G401.6 (cell line): Measurements from ENCODE around the gene MMP10.

Experiments
- FAIRE-seq: peaks from 2 replicates; lab custom pipeline; 2012; peaks lifted over from hg19 to GRCh38; lab: Jason Lieb, UNC

The MMP10 gene

DNA sequence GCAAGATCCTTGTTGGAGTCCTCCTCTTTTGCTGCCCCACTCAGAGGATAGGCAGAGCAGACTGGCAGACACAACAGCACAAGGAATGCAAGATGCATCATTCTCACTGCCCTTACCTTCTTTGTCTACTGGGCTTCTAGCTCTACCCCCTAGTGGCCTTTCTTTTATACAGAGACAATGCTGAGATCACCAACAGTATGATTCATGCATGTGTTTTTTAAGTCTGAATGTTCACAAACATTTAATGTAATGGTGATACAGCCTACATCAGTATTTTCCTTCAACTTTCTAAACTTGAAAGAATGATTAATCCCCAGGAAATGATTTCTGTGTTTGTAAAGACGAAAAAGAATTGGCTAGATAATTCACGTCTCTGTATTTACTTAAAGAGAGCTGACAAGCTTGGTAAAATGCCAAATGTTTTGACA lies at the start of gene MMP10:
TSS of gene MMP10 (minus strand) at position 138 of the 428 bp plus-strand sequence. CDS start at position 101, 37 bp downstream.
- FAIRE-seq = peak; percentile 96

DNA sequence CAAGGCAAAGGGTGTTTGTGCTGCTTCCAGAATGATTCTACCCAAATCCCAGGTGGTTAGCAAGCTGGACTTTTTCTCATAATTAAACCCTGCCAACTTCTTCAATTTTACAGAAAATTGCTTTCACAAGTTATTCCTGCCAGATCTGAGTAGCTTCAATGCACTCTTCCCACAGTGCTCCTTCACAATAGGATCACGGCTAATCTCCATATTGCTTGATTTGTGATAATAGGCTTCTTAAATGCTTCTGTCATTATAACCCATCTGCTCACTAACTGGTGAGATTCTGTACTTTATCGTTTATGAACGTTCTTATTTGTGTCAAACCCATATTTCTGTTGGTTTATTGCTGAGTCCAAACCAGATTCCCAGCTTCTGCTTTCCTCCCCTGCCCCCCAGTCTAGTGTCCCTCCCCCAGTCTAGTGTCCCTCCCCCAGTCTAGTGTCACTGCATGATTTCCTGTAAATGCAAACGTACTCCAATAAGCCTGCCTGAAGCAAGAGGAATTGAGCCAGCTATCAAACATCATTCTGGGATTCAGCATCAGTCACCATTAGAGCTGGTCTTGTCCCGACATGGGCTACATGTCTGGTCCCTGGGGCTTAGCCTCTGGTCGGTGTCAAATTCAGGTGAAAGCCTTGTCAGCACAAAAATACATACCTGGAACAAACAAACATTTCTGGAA lies 49.0 kb upstream of the MMP10 start:
- no peak for FAIRE-seq

DNA sequence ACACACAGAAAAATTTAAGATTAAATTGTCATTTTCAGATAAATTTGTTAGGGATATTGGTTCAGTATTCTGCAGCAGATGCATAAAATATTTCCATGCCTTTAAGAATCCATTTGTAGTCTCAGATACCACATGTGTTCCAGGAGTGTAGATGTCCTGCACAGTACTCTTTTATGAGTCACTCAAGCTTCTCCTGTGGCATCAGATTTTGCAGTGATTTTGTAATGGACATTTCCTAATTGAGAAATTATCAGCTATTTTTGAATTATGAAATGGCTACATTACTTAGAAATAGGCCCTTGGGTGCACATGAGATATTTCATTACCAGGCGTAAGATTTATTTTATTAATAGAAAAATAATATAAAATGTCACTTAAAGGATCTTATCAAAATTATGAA lies 44.1 kb upstream of the MMP10 start:
- FAIRE-seq = no peak

DNA sequence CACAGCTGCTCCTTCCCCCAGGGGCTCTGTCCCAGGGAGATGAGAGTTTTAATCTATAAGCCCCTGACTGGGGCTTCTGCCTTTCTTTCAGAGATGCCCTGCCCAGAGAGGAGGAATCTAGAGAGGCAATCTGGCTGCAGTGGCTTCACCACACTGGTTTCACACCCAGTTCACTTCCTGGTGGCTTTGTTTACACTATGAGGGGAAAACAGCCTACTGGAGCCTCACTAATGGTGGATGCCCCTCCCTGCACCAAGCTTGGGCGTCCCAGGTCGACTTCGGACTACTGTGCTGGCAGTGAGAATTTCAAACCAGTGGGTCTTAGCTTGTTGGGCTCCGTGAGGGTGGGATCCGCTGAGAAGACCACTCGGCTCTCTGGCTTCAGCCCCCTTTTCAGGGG lies 39.1 kb upstream of the MMP10 start:
- no peak for FAIRE-seq

DNA sequence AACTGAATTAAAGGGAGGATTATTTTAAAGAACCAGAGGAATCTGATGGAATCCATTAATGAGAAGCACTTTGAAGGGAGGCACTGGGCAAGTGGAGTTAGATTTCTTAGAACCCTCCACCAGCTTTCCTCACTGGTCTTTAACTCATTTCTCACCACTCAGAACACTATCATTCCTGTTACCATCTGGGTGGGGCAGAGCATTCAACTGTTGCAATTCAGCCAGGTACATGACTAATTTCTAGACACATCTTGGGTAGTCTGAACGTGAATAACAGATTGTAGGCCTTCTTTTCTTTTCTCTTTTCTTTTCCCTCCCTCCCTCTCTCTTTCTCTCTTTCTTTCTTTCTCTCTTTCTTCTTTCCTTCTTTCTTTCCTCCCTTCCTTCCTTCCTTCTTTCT lies 33.1 kb upstream of the MMP10 start:
- no peak for FAIRE-seq

DNA sequence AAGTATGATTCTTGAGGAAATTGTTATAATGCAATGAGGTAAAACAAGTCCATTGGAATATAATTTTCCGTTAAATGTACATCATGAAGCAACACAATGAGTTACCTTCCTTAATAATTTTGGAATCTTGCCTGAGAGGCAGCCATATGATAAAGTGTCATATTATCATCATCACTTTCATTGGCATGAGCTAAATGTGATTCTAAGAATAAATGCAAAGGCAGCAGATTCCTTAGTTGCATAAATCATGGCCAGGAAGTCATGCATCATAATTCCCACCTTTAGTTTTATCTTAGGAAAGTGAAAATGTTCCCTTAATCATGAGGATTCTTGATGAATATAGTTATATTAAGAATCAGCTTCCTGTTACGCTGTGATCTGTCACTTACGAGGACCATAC lies 31.8 kb upstream of the MMP10 start:
- no peak for FAIRE-seq

DNA sequence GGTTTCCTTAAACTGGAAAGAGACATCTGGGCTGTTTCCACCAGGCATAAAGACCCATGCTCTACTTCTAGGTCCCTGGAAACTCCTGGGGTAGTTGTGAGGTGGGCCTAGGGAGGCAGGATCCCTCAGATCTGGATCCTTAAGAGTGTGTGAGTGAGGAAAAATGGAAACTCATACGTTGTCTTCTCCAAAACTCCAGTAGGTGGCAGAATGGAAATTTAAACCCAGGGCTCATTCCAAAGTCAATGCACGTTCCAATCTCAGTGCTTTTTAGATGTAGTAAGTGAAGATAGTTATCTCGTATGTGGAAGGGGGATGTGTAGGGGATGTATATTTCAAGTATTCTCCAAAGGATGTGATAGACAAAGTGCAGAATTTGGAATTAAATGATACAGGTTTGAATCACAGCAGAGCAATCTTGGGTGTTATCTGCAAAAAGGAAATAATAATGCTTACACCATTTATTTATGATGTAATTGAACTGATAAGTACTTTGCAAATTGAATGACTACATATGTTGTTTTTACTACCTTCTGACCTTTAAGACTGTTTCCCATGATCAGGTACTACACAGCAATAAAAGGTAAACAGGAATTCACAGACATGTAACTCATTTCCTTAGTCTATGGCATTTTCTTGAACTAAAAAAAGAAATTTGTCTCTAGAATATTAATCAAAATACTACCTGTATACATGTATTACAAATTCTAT lies 30.7 kb upstream of the MMP10 start:
- FAIRE-seq = peak; percentile 82

DNA sequence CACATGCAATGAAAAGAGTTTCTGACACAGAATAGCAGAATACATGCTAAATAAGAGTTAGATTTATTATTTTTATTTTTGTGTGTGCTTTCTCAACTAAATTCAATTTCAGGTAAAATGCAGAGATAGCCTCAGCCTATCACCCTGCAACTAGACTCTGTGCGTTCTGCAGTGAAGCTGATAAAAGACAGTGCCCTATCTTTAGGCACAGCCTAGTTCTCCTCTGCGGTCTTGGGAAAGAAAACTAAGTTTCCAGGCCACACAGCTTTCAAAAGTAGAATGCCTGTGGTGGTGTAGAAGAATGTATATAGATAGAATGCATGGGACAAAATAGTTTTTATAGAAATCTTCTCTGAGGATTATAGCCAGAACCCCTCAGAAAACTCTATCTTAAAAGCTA lies 29.5 kb upstream of the MMP10 start:
- FAIRE-seq = no peak

DNA sequence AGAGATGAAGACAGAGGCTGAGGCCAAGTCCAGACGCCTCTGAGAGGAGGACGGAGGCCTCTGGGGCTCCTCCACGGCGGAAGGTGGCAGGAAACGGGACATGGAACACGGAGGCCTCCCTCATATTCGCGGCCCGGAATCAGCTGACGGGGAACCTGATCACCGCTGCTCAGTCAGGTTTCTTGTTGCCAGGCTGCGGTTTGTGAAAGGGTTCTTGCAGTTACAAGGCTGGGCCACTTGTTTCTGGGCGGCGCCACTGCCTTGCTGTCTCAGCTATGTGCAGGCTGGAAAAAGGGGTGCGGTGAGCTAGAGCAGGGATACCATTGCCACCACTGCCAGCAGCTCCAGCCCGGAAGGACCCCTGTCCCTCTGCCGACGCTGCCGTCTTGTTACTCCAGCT lies 27.5 kb upstream of the MMP10 start:
- no peak for FAIRE-seq

DNA sequence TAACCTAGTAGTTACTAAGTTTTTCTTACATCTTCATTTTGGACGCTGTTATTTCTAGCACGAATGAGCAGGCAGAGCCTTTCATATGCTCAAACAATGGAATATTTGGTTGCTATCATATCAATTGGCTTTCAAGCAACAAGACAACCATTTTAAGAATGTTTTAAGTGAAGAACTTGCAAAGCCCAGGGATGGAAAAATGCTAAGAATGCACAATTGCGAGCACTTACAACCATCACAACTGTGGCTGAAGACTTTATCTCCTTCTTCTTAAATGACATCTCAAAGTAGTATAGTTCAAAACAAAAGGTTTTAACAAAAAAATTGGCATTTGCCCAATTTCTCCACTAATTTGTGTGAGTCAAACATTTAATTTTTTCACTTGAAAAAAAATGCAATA lies 25.9 kb upstream of the MMP10 start:
- FAIRE-seq = no peak

DNA sequence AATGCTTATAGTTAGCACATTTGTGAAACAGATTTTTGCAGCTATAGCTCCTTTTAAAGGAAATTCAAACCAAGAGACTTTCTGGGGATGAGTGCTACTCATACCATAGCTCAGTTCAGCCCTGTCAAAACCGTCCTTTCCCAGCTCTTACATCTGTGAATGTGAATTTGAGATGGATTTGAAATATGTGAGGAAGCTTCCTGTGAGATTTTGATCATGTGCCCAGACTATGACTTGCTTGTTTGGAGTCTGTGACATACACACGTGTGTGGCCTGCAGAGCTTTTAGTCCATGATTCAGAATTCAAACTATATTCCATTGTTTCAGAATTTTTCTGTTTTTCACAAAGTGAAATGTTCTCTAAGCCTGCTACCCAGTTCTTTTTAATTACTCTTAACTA lies 21.9 kb upstream of the MMP10 start:
- no peak for FAIRE-seq

DNA sequence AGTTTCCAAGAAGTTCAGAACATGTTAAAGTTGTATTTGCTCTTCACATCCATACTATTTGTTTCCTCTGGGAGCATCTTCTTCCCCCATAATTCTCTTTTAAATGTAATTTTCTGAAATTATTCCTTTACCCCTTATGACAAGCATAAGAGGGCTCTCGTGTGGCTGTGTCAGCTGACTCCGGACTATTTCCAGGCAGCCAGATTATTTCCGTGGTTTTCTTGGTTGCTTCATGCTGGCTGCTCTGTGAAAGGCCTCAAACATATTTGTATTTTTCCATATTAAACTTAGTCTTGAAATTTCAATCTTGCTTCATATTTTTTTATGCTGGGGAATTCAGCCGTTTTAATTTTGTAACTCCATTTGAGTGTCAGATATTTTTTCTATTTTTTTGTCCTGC lies 20.3 kb upstream of the MMP10 start:
- no peak for FAIRE-seq

DNA sequence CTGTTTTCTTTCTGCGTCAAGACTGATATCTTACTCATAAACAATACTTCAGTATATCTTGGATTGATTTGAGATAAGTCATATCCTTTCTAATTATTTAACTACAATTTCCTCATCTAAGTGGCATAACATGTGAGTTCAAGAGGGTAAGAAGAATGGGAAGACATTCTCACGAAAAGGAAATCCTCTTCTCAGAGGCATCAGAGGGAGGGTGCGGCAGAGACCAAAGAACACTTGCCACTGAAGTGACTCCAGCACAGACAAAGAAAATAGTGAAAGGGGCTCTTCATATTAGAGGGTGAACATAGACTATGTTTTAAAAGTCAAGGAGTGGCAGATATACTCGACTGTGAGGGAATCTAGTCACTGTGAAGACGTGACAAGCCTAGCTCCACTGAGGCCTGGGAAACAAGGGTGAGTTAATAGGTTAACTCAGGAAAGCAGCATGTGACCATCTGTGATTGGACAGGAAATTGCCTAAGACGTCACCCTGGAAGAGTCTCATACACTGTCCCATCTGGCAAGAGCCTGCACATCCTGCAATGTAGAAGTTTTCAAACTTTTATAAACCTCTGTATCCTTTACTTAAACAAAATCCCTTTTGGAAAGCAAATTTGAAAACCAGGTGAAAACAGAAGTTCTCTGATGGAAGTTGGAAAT lies 19.4 kb upstream of the MMP10 start:
- FAIRE-seq = no peak

DNA sequence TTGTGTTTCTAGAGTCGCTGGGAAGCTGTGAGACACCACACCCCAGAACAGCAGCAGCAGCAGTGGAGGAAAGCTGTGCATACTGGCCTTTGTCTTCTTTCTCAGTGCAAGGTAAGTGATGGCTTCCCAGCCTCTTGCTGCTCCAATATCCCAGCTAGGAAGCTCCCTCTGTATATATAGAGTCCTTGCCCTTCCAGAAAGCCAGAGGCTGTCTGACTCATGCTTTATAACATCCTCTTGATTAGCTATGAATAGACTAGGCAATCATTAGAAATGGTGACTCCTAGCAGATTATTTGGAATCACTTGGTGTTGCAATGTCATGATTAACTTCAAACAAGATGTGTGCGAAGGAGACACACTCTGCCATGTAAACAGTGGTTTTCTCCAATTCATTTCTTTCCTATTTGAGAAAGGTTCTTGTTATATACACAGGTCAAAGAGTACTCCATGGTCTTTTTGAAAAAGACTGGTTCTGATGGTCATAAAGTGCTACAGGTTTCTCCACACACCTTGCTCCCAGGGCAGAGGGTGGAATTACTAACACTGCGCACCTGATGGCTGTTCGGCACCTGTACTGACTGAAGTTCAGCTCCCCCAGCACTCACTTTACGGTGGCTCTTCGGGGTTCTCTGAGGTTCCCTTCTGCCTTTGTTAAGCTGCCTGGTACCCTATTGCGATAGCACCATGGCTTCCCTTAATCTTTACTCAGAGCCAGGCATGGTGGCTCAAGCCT lies 17.8 kb upstream of the MMP10 start, which contains the start of gene MMP1:
TSS of gene MMP1 (minus strand) at position 149 of the 735 bp plus-strand sequence. CDS start at position 81, 68 bp downstream.
- no peak for FAIRE-seq

DNA sequence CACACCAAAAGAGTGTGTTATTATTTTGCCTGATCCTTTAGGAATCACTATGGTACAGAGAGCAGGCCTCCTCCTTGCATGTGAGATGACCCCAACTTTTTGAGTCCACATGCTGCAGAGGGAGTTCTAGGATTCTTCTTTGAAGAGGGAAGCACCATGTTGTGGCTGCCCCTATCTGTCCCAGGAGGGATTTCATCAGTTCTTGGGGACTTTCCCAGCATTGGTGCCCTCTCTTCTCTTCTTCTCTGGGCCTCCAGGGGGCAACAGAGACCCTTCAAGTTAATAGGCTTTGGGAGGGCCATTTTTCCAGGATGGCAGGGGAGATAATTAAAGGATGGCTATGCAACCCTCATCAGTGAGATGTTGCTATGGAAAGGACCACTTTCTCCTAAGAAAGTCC lies 14.0 kb upstream of the MMP10 start:
- no peak for FAIRE-seq

DNA sequence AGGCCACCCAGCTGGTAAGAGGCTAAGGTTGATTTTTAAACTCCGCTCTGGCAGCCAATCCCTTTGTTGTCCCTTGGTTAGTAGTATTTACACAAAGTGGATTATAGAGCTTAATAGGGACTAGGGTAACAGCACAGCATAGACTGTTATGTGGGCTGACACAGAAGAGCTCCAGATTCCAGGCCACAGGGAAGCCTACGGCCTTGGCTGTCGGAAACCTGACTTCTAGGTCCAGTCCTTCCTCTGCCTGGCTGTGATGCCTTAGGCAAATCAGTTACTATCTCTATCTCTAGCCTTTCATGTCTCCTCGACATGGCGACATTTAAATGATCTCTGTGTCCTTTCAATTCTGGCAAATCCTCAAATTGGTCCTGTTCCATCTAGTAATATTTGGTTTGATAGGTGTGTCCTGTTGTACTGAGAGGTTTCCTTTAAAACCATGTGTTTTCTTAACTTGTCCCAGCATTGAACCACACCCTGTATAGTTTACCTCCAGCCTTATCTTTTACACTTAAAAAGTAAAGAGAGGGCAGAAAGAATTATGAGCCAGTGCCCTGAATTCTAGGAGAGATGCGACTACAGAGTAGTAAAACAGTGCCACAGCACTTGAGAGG lies 13.4 kb upstream of the MMP10 start:
- FAIRE-seq = no peak

DNA sequence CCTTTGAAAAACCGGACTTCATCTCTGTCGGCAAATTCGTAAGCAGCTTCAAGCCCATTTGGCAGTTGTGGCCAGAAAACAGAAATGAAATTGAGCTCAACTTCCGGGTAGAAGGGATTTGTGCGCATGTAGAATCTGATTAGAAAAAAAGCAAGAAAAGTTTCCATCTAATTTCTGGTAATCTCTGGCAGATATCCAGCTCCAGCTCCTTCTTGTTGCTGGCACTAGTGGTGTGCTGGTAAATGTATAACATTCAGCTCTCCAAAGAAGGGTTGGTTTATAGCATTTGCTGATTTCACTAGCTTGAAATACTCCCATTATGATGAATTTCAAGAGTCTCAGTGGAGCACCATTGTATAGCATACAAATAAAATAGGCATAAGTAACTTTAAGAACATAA lies 12.2 kb upstream of the MMP10 start:
- FAIRE-seq = peak; percentile 67

DNA sequence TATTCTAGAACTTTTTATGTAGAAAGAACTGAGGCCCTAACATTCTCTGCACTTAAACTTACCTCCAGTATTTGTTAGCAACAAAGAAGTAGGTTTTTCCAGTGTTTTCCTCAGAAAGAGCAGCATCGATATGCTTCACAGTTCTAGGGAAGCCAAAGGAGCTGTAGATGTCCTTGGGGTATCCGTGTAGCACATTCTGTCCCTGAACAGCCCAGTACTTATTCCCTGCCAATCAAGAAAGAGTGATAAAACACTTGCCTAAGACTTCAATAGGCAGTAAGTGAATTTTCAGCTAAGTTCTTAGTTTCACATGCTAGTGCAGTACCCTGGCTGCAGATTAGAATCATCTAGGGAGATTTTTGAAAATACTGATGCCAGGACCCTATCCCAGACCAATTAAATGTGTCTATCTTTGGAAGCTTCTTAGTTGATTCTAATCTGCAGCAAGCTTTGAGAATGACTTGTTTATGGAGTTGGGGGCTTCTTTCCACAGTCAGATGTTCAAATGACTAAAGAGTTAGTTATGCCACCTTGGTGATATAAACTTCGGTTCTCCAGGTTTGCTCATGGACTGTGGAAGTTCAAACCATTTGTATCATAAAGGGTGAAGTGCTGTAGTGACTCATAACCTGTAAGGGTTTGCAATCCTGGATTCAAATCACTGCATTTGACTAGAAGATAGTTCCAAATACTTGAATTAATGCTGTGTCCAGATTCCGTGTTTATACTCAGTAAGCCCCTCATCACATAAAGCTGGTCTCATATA lies 11.0 kb upstream of the MMP10 start:
- peak; percentile 95 for FAIRE-seq

DNA sequence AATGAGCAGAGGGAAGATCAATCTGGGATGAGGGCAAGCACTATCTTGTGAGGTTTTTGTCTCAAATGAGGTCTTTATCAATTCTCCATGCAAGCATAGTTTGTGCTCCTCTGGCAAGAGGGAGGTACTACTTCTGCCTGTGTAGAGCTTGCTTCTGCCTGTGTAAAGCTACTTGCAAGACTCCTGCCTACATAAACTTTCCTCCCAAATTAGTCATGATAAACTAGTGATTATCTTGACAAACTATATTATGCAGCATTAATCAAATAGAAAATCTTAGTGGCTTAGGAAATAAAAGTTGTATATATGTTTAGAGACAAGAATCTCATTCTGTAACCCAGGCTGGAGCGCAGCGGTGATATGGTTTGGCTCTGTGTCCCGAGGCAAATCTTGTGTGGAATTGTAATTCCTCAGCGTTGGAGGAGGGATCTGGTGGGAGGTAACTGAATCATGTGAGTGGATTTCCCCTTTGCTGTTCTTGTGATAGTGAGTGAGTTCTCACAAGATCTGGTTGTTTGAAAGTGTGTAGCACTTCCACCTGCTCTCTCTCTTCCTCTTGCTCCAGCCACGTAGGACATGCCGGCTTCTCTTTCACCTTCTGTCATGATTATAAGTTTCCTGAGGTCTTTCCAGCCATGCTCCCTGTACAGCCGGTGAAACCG lies 8.0 kb upstream of the MMP10 start:
- FAIRE-seq = no peak

DNA sequence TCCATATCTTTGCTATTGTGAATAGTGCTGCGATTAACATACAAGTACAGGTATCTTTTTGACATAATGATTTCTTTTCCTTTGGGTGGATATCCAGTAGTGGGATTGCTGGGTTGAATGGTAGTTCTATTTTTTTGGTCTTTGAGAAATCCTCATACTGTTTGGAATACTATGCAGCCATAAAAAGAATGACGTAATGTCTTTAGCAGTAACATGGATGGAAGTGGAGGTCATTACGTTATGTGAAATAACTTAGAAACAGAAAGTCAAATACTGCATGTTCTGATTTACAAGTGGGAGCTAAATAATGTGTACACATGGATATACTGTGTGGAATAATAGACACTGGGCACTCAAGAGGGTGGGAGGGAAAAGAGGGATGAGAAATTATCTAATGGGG lies 4.0 kb upstream of the MMP10 start:
- no peak for FAIRE-seq

DNA sequence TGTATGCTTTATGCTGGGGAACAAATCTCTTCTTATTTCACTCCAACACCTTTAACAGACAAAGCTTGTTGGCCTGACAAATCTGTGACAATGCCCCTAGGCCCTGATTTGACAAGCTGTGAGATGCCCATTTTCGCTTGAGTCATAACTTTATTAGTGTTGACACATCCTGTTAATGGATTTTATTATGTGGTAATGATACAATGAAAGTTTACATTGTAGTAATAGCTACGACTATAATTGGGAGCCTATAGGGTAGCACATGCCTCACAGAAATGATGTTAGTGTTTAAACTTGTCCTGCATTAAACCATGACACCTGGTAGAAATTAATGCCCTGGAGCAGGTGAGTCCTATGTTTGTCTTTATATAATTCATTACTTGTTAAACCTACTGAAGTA lies 3.3 kb upstream of the MMP10 start:
- no peak for FAIRE-seq
